ENCODE data around the gene SPTB.

Gene SPTB

DNA sequence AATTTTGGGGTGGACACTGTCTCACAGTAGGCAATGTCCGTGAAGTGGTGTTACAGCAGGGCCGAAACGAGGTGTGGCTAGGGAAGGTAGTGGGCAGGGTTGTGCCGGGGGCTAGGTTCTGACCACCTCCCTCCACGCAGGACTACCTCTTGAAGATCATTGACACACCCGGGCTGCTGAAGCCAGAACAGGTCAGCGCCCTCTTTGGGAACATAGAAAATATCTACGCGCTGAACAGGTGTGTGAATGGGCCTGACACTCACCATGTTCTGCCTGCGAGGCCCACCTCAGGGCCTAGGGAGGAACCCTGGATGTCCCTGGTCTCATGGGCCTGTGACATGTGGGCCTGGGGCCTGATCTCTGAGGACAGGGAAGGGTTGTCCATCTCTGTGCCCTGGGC, 150.9 kb downstream of the SPTB start:
- DNase-seq (no peak), ATAC-seq (no peak)

DNA sequence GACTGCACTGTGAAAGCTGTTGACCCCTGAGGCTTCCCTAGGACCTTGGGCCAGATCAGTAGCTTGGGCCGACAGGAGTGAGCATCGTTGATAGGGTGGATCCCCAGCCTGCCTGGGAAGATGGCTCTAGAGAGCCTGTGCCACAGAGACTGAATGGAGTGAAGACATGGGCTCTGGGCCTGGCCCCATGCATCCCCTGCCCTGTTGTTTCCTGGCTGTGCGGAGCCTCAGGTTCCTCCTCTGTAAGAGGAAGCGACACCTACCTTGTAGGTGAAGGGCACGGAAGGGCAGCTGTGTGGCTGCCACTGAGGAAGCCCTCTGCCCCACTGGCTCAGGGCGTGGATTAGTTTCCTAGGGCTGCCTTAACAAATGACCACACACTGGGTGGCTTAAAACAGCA, 151.6 kb downstream of the SPTB start:
- no peak for ATAC-seq
- no peak for DNase-seq

DNA sequence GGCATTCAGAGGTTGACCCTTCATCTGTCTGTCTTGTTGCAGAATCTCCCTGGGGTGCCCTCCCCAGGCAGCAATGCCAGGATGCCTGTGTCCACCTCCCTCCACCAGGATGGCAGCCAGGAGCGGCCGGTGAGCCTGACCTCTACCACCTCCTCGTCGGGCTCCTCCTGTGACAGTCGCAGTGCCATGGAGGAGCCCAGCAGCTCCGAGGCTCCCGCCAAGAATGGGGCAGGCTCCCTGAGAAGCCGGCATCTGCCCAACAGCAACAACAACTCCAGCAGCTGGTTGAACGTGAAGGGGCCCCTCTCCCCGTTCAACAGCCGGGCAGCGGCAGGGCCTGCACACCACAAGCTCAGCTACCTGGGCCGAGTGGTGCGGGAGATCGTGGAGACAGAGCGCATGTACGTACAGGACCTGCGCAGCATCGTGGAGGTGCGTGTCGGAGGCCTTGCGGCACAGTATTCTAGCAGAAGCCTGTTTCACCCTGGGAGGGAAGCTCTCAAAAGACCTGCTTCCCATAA, 152.1 kb downstream of the SPTB start:
- DNase-seq: no peak

DNA sequence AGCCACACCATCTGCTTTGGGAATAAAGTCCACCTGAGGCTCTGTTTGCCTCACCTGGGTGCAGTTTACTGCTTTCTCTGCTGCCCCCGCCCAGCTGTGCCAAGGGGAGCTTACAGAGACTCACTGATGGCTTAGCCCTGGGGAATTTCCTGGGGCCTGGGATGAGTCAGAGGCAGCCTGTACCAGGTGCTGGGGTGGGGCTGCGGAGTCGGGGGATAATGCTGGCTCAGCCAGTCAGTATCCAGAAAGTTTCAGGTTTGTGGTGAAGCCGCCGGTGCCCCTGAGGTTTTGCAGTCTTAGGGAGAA, 153.2 kb downstream of the SPTB start:
- ATAC-seq (no peak), DNase-seq (no peak)

More for the DNA sequence above, 152.1 kb downstream of the SPTB start:
- no peak for ATAC-seq

DNA sequence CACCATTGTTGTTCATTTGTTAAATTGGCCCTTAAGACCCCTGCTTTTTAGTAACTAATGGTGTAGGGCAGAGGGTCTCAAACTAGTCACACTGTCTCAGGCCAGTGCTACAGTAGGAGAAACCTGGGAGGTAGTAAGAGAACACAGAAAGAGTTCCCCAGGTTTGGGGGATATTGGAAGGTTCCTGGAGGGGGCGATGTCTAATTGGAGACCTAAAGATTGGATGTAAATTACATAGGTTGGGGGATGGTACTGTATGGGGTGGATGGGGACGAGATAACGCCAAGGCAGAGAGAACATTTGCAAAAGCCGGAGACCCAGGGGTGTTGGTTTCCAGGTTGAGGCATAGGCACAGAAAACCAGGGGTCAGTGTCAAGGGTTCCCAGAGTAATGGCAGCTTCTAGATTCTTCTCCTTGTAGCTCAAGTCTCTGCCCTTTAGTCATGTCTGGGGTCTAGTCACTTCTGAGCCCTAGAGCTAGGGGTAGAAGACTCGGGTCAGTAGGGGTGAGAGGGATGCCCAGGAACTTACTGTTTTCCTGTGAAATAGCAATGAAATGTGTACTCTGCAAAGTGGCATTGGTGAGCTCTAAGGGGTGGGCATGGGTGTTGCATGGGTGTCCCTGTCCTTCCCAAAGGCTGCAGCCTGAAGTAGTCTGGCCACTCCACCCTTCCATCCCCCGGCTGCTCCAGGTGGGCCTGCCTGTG, 153.7 kb downstream of the SPTB start:
- ATAC-seq (no peak), DNase-seq (no peak)

DNA sequence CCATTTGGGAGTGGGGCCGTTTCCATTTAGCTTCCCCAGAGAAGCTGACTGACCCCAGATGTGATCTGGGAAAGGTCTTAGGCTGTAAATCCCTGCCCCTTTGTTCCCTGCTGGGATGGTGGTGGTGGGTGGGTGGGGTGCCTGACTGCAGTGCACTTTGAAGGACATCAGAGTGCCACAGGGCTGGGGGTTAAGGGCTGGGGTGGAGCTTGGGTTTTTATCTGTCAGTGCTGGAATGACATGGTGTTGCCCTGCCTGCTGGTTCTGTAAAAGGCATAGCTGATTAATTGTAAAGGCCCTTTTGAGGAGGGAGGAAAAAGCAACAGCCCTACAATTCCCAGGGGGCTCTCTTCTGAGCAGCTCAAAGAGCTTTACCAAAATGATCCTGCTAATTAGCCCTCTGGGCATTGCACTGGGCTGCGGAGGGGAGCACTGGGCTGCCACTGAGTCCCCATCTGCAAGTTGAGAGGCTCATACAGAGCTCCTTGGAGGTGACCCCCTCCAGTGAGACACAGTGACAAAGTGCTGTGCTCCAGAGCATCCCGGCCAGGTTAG, 154.4 kb downstream of the SPTB start:
- ATAC-seq (no peak), DNase-seq (no peak)

DNA sequence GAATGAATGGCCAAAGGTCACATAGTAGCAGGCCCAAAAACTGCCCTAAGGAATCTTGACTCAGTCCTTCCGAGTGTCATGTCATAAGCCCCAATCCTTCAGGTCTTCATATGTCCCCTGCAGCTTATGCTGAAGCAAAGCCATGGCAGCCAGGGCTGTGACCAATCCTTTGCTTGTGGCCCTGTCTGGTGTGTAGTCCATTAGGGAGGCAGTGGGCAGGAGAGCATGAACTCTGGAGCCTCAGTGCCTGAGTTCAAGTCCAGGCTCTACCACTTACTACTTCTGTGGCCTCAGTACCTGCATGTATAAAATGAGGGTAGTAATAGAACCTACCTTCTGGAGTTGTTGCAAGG, 155.2 kb downstream of the SPTB start:
- no peak for ATAC-seq
- no peak for DNase-seq

DNA sequence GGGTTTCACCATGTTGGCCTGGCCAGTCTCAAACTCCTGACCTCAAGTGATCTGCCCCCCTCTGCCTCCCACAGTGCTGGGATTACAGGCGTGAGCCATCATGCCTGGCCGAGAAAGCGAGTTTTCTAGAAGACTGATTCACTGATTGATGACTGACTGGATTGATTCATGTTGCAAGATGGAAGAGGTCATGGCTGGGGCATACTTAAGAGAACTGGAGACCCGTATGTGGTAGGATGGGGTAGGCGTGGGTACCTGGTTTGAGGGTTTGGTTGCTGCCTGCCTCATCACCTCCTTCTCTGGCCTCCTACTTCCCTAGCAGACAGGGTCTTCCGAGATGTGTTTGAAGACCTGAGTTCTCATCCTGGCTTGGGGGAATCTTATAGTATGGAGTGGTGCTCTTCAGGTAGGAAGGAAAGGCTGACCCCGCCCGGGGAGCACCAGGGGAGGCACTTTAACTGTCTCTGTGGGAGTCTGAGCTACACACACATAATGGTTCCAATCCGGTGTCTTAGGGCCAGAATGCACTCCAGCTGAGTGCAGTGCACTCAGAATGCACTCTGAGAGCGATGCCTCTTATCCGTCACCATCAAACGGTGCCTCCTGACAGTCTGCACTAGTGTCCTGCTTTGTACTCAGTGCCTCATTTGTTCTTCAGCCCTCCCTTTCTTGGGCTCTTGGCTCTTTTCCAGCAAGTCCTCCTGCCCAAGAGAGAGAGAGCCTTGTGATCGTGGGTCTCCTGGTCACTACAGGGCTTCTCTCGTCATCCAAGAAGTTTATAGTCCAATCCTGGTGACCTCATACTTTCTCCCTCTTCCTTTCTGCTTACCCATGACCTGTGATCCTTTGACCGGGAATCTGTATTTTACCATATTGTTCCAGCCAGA, 155.8 kb downstream of the SPTB start:
- ATAC-seq (no peak), DNase-seq (no peak)

DNA sequence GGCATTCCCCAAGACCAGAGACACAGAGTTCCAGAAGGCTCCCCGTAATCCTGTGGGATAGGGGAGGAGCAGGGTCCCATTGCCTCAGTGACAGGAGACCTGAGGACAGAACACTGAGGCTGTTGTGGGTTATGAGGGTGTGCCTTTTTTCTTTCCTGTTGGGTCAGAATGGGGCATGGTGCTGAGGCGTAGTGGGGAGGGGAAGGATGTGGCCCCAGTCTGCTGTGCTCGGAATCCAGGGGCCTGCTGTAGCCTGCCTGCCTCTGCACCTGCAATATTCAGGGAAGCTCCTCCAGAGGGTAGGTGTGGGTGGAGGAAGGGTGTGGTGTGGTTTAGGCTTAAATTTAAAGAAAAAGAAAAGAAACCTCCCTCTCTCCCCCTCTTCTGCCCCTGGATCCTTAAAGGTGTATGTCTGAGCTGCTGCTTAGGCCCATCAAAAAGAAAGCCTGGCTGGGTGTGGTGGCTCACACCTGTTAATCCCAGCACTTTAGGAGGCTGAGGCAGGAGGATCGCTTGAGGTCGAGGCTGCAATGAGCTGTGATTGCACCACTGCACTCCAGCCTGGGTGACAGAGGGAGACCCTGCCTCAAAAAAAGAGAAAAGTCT, 156.8 kb downstream of the SPTB start:
- peak; percentile 42 for ATAC-seq
- no peak for DNase-seq

DNA sequence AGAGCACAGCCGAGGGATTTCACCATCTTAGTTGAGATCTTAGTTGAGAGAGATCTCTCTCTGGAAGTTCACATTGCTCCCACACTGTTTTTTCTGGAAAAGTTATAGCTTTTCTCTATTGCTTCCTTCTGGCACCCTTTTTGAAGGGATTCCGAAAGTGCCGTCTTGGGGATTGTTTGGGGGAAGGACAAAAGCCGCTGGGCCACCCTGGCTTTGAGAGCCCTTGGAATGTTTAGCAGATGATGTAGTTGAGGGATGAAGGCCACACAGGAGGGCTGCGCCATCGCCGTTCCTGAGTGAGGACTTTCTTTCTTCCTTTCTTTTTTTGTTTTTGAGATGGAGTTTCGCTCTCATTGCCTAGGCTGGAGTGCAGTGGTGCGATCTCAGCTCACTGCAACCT, 157.8 kb downstream of the SPTB start:
- ATAC-seq: no peak
- DNase-seq: no peak

DNA sequence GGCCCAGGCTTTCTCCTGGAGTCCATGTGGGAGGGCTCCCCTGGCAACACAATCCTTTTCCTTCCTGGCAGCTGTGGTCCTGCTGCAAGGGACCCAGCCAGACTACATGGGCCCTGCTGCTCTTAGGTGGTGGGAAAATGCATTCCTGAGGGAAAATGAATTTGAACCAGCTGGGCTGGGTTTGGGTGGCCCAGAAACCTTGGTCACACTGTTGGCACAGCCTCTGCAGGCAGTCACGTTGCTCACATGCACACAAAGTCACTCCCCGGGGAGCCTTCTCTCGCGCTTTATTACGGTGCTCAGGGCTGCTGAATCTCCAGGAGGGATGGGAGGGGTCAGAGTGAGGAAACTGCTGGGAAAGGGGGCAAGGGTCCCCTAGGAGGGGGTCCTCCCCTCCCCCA, 158.3 kb downstream of the SPTB start:
- no peak for DNase-seq
- ATAC-seq: no peak

DNA sequence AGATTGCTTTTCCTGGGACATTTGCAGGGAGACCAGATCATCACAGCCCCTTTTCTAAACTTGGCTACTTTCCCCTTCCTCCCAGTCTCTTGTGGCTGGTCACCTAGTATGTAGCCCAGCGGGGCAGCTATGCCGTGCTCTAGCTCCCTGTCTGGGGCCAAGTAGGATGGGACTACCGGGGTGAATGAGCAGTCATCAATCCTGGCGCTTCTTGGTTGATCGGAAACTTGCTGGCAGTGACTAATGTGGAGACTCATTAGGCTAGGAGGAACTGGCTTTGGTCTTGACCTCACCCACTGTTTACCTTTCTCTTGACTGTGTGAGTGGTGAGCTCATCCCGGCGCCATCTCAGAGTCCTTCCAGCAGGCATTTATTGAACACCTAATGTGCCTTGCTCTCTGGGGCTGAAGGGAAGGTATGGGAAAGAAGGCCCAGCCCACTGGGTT, 159.6 kb downstream of the SPTB start:
- ATAC-seq (no peak), DNase-seq (no peak)

DNA sequence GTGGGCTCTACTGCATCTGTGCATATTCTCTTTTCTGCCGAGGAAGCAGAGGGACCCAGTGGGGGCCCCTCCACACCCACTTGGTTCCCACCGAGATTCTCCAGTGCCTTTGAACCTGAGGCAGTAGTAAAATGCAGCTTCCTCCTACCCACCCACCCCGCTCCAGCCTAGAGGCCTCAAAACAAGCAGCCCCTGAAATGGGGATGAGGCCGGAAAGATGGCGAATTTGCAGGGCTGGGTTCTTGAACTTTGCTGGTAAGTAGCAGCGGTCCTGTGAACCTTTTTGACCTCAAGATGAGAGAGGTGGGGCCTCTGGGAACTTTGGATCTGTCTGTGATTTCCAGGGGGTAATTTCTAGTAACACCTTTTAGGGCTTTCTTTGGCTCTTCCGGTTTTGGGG, 160.1 kb downstream of the SPTB start:
- no peak for DNase-seq
- no peak for ATAC-seq

DNA sequence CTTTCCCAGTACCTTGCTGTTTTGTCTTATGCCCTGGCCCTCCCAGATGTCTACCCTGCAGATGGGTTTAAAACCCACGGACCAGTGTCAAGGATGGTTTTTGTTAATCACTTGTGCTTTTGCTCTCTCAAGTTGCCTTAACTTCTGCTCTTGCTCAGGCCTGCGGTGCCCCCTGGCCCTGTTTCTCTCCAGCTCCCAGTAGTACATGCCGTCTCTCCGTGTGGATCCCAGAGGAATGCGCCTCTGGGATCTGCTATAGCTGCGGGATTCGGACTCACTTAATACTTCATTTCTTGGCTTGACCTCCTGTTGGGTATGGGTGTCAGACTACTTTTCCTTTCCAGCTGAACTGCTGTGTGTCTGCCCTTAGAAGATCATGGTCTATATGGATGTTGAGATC, 160.9 kb downstream of the SPTB start:
- ATAC-seq (no peak), DNase-seq (no peak)

DNA sequence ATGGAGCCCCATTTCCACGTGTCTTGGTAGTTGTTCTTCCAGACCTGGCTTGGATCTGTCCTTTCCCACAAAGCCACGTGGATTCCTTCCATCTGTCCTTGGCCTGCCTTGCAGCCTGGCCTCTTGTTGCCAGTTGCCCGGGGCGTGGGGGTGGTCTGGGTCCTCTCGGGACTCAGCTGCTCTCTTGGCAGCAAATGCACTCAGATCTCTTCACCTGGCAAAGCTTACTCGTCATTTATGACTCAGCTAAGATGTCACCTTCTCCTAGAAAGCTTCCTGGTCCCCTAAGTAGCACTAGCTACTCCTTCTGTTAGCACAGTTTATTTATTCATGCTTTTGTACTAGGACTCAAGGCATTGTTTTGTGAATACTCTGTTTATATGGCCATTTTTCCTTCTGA, 161.8 kb downstream of the SPTB start:
- ATAC-seq (no peak), DNase-seq (no peak)

DNA sequence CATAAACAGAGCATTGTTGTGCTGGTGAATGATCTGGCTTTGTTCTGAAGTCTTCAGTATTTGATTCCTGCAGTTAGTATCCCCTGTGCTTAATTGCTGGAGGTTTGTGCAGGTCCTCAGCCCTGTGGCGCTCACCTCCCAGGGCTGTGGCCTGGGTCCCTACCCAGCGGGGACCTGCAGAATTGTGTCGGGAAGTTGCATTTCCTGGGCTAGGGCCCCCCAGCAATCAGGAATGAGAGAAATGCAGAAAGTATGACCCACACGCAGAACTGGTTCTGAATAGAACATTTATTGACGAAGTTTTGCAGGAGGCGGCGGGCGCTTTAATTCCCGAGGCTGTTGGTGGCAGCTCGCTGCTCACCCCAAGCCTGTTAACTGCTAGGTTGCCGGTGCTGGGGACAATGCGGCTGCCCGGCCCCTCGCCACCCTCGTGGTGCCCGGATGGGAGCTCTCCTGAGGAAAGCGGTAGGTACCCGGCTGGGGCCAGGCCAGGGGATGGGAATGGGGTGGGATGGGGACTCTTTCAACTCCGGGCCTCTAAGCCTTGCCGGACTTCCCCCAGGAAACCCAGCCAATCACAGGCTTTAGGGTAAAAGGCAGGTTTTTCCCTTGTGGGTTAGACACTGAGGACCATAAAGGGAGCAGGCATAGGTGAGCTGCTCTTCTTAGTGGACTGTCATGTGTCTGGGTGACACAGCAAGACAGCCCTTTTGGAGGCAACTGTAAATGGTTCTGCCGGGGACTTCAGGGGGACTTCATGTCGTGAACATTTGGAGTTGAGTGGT, 163.9 kb downstream of the SPTB start:
- DNase-seq (no peak), ATAC-seq (no peak)

DNA sequence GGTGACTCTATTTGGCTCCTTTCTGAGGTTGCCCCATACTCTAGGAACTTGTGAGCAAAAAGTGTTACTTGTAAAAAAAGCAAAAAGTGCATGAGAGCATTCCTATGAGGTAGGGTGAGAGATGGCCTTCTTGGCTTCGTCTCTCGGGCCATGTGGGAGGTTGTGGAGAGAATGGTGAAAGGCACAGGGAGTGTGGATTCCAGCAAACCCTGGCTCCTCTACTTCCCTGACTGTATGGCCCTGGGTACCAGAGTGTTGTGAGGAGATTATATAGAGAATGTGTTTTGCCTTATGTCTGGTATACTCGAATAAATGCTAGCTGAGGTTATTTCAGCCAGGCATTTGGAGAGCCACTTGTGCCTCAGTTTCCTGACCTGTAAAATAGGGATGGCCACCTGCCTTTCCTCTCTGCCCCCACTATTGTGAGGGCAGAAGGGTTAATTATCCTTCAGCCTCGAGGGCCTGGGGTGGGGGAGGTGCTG, 164.5 kb downstream of the SPTB start:
- no peak for ATAC-seq
- no peak for DNase-seq

DNA sequence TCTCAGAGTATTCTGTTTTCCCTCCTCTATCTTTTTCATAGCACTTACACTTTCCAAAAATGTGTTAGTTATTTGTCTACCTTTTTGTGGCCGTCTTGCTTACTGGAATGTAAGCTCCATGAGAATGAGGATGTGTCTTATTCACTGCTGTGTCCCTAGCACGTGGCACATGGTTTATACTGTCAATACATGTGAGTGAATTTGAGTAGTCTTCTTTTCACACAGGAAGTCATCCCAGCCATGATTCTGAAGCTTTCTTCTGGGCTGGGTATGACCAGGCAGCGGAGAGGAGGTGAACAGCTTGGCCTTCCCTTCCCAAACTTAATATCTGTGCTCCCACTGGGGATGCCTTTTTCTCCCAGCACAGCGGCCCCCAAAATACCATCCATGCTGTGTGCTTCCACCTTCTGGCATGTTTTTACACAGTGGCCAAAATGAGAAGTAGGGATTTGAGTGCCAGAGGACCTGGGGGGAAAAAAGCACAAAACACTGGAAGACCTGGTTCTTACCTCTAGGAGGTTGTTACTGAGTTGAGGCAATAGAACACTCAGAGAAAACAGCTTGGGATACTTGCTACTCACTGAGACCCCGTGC, 165.2 kb downstream of the SPTB start:
- ATAC-seq (no peak), DNase-seq (no peak)

DNA sequence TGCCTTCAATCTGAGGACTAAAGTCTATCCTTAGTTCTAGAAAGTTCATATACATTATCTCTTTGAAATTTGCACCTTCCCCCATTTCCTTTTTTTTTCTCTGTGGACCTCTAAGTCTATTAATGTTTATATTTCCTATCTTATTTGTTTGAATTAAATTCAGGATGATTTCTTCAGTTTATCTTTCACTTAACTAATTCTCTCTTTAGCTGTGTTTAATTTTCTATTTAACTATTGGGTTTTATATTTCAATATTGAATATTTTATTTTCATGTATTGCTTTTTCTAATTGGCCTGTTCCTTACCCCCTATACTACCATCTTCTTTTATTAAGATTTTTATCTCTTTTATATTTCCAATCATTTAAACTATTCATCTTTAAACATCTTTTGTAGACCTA, 166.0 kb downstream of the SPTB start:
- ATAC-seq: no peak

DNA sequence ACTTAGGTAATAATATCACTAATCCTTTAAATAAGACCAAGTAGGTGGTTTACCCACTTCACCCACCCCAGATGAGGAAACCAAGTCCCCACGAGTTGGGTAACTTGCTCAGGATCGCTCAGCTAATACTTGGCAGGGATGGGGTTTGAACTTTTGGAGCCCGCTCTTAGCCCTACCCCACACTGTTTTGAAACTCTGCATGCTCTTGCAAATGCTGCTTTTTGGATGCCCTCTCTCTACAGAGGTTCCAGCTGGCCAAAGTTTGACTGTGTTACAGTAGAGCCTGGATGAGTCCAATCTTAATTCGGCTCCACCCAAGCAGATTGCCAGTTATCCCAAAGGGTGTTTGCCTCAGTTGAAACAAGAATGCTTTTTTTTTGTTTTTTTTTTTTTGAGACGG, 168.7 kb downstream of the SPTB start:
- ATAC-seq (no peak), DNase-seq (no peak)

More for the DNA sequence above, 166.0 kb downstream of the SPTB start:
- DNase-seq: no peak

DNA sequence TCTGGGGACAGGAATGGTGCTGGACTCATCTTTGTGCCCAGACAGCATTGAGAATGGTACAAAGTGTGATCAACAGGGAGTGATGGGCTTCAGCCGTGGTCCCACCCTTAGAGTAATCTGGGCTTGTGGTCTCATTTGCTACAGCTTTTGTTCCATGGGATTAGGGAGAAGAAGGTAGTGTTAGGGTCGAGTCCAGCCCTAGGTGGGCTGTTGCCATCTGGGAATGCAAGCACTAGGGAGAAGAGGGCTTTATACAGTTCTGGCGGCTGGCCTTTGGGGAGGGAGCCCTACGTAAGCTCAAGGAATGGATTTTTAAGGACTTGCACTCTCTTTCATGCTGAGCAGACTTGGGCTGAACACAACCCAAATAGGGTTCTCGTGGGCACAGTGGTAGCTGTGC, 170.6 kb downstream of the SPTB start:
- no peak for ATAC-seq
- no peak for DNase-seq
